Stomach (tissue), 4 donors: ENCODE results near the gene ERCC4.
"Not testable (repeated sequence)": the region's sequence is repeated elsewhere in the genome, so short reads cannot be mapped to it uniquely, and the experiment has no call there.

Source experiments
- CTCF ChIP-seq, 7 experiments: fragments of 450-650 bp in 4 of 7; fragments of 200-600 bp in 3 of 7; sonication (generic) in 3 of 7; IDR thresholded peaks; one replicate each; pipeline ENCODE4 v1.5.1; 2016 to 2019; ENCODE audit warnings: antibody characterized with exemption in 7 of 7, control low read depth in 2 of 7, mild to moderate bottlenecking in 1 of 7
- EP300 ChIP-seq: sonication (generic); formaldehyde crosslinking; IDR thresholded peaks from one replicate; pipeline ENCODE4 v1.6.1; 2017; ENCODE audit warnings: antibody characterized with exemption
- POLR2A ChIP-seq, 4 donors: fragments of 450-650 bp; IDR thresholded peaks; one replicate each; pipeline ENCODE4 v1.6.1; 2016; ENCODE audit warnings: antibody characterized with exemption in 4 of 4, control low read depth in 2 of 4, mild to moderate bottlenecking in 1 of 4, moderate library complexity in 1 of 4
- POLR2AphosphoS5 ChIP-seq, 3 donors: sonication (generic); formaldehyde crosslinking; IDR thresholded peaks; one replicate each; pipeline ENCODE4 v1.6.1; 2016; ENCODE audit warnings: antibody characterized with exemption in 3 of 3

- not testable (repeated sequence) for TF ChIP-seq CTCF (IDR thresholded peaks at IDR 0.05); POLR2AphosphoS5 (IDR thresholded peaks at IDR 0.05); POLR2A (IDR thresholded peaks at IDR 0.05); EP300
Measured at GRCh38 chr16:13889323-13889722, 30.6 kb upstream of the ERCC4 start.
